Neuronal stem cell (in vitro differentiated cells): ENCODE measurements around the gene TEX13D.

Experiments
- DNase-seq: peaks from one replicate; pipeline ENCODE4 v3.0.0-alpha.2; 2013; ENCODE audit warnings: low spot score
- H2AFZ ChIP-seq: one replicate; pipeline ENCODE4 v1.6.1; 2013; ENCODE audit warnings: mild to moderate bottlenecking, low read length, inconsistent platforms
- H2AK5ac ChIP-seq: 2 replicates; pipeline ENCODE4 v1.6.1; 2013; ENCODE audit warnings: low read depth, mild to moderate bottlenecking, inconsistent platforms, low read length, moderate library complexity, mixed read lengths
- H2BK120ac ChIP-seq: 2 replicates; pipeline ENCODE4 v1.6.1; 2013; ENCODE audit warnings: low read depth, mild to moderate bottlenecking, inconsistent platforms, low read length, moderate library complexity, mixed read lengths
- H2BK12ac ChIP-seq: one replicate; pipeline ENCODE4 v1.6.1; 2013; ENCODE audit warnings: low read length, inconsistent platforms
- H2BK15ac ChIP-seq: 2 replicates; pipeline ENCODE4 v1.6.1; 2013; ENCODE audit warnings: mild to moderate bottlenecking, low read length, inconsistent platforms, mixed read lengths
- H2BK5ac ChIP-seq: one replicate; pipeline ENCODE4 v1.6.1; 2013; ENCODE audit warnings: inconsistent platforms, mild to moderate bottlenecking, low read length, moderate library complexity
- H3K14ac ChIP-seq: one replicate; pipeline ENCODE4 v1.6.1; 2013; ENCODE audit warnings: low read length, inconsistent platforms
- H3K18ac ChIP-seq: 2 replicates; pipeline ENCODE4 v1.6.1; 2013; ENCODE audit warnings: low read length, inconsistent platforms
- H3K23ac ChIP-seq: 2 replicates; pipeline ENCODE4 v1.6.1; 2013; ENCODE audit warnings: low read depth, mild to moderate bottlenecking, mixed read lengths, low read length, inconsistent platforms; ENCODE audit not compliant: poor library complexity
- H3K27ac ChIP-seq: replicated peaks from 3 replicates; pipeline ENCODE4 v1.5.1; 2013; ENCODE audit warnings: low read length, inconsistent platforms
- H3K27me3 ChIP-seq, 3 experiments: 2 replicates each; pipeline ENCODE4 v1.6.1; 2013; ENCODE audit warnings: low read length in 3 of 3, mild to moderate bottlenecking in 2 of 3, inconsistent platforms in 1 of 3, low read depth in 1 of 3, mixed read lengths in 1 of 3, moderate library complexity in 1 of 3; ENCODE audit not compliant: control insufficient read depth in 3 of 3, insufficient read depth in 3 of 3
- H3K36me3 ChIP-seq, 2 donors: replicated peaks in 1 of 2; 2 replicates each; pipeline ENCODE4 v1.6.1; 2013; ENCODE audit warnings: low read length in 2 of 2; ENCODE audit not compliant: control insufficient read depth in 2 of 2, insufficient read depth in 2 of 2
- H3K4ac ChIP-seq: 2 replicates; pipeline ENCODE4 v1.6.1; 2013; ENCODE audit warnings: inconsistent platforms, mild to moderate bottlenecking, low read length, moderate library complexity
- H3K4me1 ChIP-seq, 2 donors: 1 replicate in 1 of 2; 2 replicates in 1 of 2; pipeline ENCODE4 v1.6.1; 2013; ENCODE audit warnings: low read length in 2 of 2, low read depth in 1 of 2; ENCODE audit not compliant: control insufficient read depth in 2 of 2, insufficient read depth in 1 of 2
- H3K4me2 ChIP-seq: one replicate; pipeline ENCODE4 v1.6.1; 2013; ENCODE audit warnings: mild to moderate bottlenecking, low read length, inconsistent platforms; ENCODE audit not compliant: insufficient read depth, poor library complexity, severe bottlenecking
- H3K4me3 ChIP-seq, 2 donors: 2 replicates each; pipeline ENCODE4 v1.5.1; 2013; ENCODE audit warnings: low read length in 2 of 2, mild to moderate bottlenecking in 2 of 2, inconsistent platforms in 1 of 2, moderate library complexity in 1 of 2
- H3K79me1 ChIP-seq: one replicate; pipeline ENCODE4 v1.6.1; 2013; ENCODE audit warnings: low read depth, mild to moderate bottlenecking, inconsistent platforms, low read length, moderate library complexity
- H3K9ac ChIP-seq: one replicate; pipeline ENCODE4 v1.6.1; 2013; ENCODE audit warnings: mild to moderate bottlenecking, low read depth, low read length, inconsistent platforms; ENCODE audit not compliant: poor library complexity
- H3K9me3 ChIP-seq, 2 donors: replicated peaks in 1 of 2; 2 replicates each; pipeline versions ENCODE3 to v1.6.1; 2013; ENCODE audit warnings: low read length in 2 of 2, mild to moderate bottlenecking in 2 of 2, inconsistent platforms in 1 of 2, low read depth in 1 of 2, mixed read lengths in 1 of 2, moderate library complexity in 1 of 2; ENCODE audit not compliant: control insufficient read depth in 2 of 2, insufficient read depth in 1 of 2
- H4K8ac ChIP-seq: one replicate; pipeline ENCODE4 v1.6.1; 2013; ENCODE audit warnings: low read depth, mild to moderate bottlenecking, inconsistent platforms, low read length, moderate library complexity
- H4K91ac ChIP-seq: one replicate; pipeline ENCODE4 v1.6.1; 2013; ENCODE audit warnings: low read length, low read depth, mild to moderate bottlenecking, inconsistent platforms; ENCODE audit not compliant: poor library complexity
- WGBS, 2 donors: extraction: QIAGEN DNeasy Blood & Tissue Kit; methylation state at CpG; one replicate each; pipeline ENCODE4 v1.1.7; 2013; ENCODE audit warnings: missing lambda C conversion rate in 2 of 2, mixed read lengths in 1 of 2; ENCODE audit not compliant: insufficient read length in 2 of 2, insufficient replicate concordance in 1 of 2; ENCODE audit errors: extremely low coverage in 2 of 2; 5-methylcytosine and 5-hydroxymethylcytosine counted together
- small RNA-seq: library from polyadenylated mRNA; stranded (forward); fragments of <200 nt; extraction: miRNeasy Mini kit (QIAGEN cat#:217004); gene quantifications from one replicate; pipeline ENCODE3, GENCODE V24; 2013; ENCODE audit not compliant: insufficient read depth

TEX13D gene

DNA sequence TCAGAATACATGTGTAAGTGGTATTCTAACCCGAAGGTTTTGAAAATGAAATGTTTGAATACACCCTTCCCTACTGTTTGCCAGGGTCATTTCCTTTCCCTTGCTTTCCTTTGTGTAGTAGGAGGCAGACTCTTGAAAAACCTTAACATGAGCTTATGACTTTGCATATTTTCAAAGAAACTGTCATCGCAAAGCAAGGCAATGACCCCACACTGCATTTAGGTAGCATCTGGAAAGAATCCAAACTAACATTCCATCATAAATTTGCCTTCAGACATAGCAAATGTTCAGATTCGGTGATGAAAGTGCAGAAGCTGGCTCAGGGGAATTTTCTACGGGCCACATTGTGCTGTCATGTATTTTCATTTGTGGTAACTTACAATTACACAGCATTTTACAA, 46.2 kb downstream of the TEX13D start:
- WGBS, 2 donors: no CpG with 5 or more reads among the region's 4 CpGs

DNA sequence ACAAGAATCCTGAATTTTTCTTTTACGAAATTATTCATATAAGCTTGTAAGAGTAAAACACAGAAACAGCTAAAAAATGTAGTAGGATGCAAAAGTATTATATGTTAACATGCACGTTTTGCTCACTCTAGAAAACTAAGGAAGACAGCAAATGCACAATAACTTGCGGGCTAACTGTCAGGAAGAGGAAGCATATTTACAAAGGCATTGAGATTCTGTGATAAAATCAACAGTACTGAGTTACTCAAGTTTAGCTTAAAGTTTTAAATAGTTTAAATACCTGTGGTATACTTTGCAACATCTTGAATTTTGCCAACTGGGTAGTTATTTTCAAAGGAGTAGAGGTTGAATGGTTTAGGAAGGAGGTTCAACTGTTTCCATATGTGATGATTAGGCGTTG, 50.9 kb downstream of the TEX13D start:
- Histone ChIP-seq H3K9ac (no peak overlapping the region), H3K4me3 (no peak overlapping the region), H2BK120ac (no peak overlapping the region), H3K18ac (no peak overlapping the region), H3K79me1 (no peaks in the 10 kb centered on the region), H2AK5ac (no peak overlapping the region), H3K4me2 (no peak overlapping the region), H2BK15ac (no peak overlapping the region), H2BK5ac (no peak overlapping the region), H3K27ac (no peak overlapping the region), H4K91ac (no peak overlapping the region), H2BK12ac (no peak overlapping the region), H2AFZ (no peak overlapping the region), H3K14ac (no peak overlapping the region), H3K4ac (no peak overlapping the region), H4K8ac (no peak overlapping the region), H3K23ac (no peak overlapping the region), H3K27me3 (no peaks in the 10 kb centered on the region), H3K36me3 (no peaks in the 10 kb centered on the region), H3K9me3 (no peaks in the 10 kb centered on the region), H3K4me1 (peaks cover 3 to 4% of the 10 kb centered on the region in 2 donors)
- WGBS, 2 donors: no CpG with 5 or more reads among the region's 4 CpGs
- no peak for DNase-seq

More for the DNA sequence above, 46.2 kb downstream of the TEX13D start:
- H2AK5ac ChIP-seq: no peak overlapping the region
- peak overlapping the region; percentile 82 for H2AFZ ChIP-seq
- H3K27ac ChIP-seq: no peak overlapping the region
- H3K36me3 ChIP-seq: no peaks in the 10 kb centered on the region
- H3K9ac ChIP-seq: no peak overlapping the region
- H3K4me1 ChIP-seq: no peaks in the 10 kb centered on the region
- H3K14ac ChIP-seq: no peak overlapping the region
- no peak overlapping the region for H3K23ac ChIP-seq
- no peak overlapping the region for H2BK15ac ChIP-seq
- H3K4ac ChIP-seq: no peak overlapping the region
- H3K27me3 ChIP-seq: no peaks in the 10 kb centered on the region
- H4K91ac ChIP-seq: no peak overlapping the region
- no peak overlapping the region for H3K18ac ChIP-seq
- H3K79me1 ChIP-seq: no peaks in the 10 kb centered on the region
- H3K4me3 ChIP-seq: no peak overlapping the region
- no peaks in the 10 kb centered on the region for H3K9me3 ChIP-seq
- DNase-seq: no peak
- H4K8ac ChIP-seq: no peak overlapping the region
- no peak overlapping the region for H2BK12ac ChIP-seq
- no peak overlapping the region for H3K4me2 ChIP-seq
- no peak overlapping the region for H2BK5ac ChIP-seq
- H2BK120ac ChIP-seq: no peak overlapping the region

- Histone ChIP-seq H3K27ac (no peak overlapping the region), H3K4me1 (peaks cover 3 to 7% of the 10 kb centered on the region in 2 donors), H3K4ac (no peak overlapping the region), H3K4me3 (no peak overlapping the region), H2BK15ac (no peak overlapping the region), H2AK5ac (no peak overlapping the region), H4K8ac (no peak overlapping the region), H4K91ac (no peak overlapping the region), H3K23ac (no peak overlapping the region), H2BK5ac (no peak overlapping the region), H3K4me2 (no peak overlapping the region), H3K79me1 (no peaks in the 10 kb centered on the region), H3K9me3 (no peaks in the 10 kb centered on the region), H2BK12ac (no peak overlapping the region), H2BK120ac (no peak overlapping the region), H3K9ac (no peak overlapping the region), H3K27me3 (no peaks in the 10 kb centered on the region), H3K18ac (no peak overlapping the region), H3K14ac (no peak overlapping the region), H3K36me3 (no peaks in the 10 kb centered on the region), H2AFZ (no peak overlapping the region)
- no CpG with 5 or more reads among the region's 6 CpGs for WGBS, 2 donors
- no peak for DNase-seq
Measured at GRCh38 chrX:124386401-124386800, 53.9 kb downstream of the TEX13D start.

Small RNA genes lying within 50 kb of the gene (small RNA-seq; reads per million reads assigned to genes)
- gene AL022718.1: 2.8 reads per million
